Activated CD4-positive, alpha-beta memory T cell treated with anti-CD3 and anti-CD28 coated beads for 36 hours (primary cell): ENCODE results near the gene TRMT2A. TPM values are rescaled to one million over a fixed set of nuclear protein-coding genes. Genes with fewer than 3 reads are reported as not detected.
"Not testable (repeated sequence)": the region's sequence is repeated elsewhere in the genome, so short reads cannot be mapped to it uniquely, and the experiment has no call there.

Source experiments
- CTCF ChIA-PET: fragments of 350-600 bp; sonication (Branson Sonifier 250); formaldehyde crosslinking; loops from one replicate; lab custom pipeline; 2021; ENCODE audit warnings: antibody characterized with exemption, inconsistent platforms; lab: Charles Lee
- POLR2A ChIA-PET: fragments of 350-600 bp; sonication (Branson Sonifier 250); formaldehyde crosslinking; loops from one replicate; lab custom pipeline; 2021; ENCODE audit warnings: antibody characterized with exemption; lab: Charles Lee
- DNase-seq: peaks from one replicate; pipeline ENCODE4 v3.0.0-alpha.2; 2020
- H3K27ac Mint-ChIP-seq: one replicate; pipeline ENCODE4 v1.8.0; 2021; ENCODE audit warnings: mixed read lengths
- H3K27me3 Mint-ChIP-seq: one replicate; pipeline ENCODE4 v1.8.0; 2021; ENCODE audit warnings: mixed read lengths
- H3K36me3 Mint-ChIP-seq: one replicate; pipeline ENCODE4 v1.8.0; 2021; ENCODE audit warnings: mixed read lengths
- H3K4me1 Mint-ChIP-seq: one replicate; pipeline ENCODE4 v1.8.0; 2021; ENCODE audit warnings: low read depth, mixed read lengths
- H3K4me3 Mint-ChIP-seq: one replicate; pipeline ENCODE4 v1.8.0; 2021; ENCODE audit warnings: mild to moderate bottlenecking, mixed read lengths
- H3K9me3 Mint-ChIP-seq: one replicate; pipeline ENCODE4 v1.8.0; 2021; ENCODE audit warnings: mixed read lengths
- intact Hi-C: fragments of 100-400 bp; cut with micrococcal nuclease; formaldehyde crosslinking; loops from one replicate; pipeline ENCODE4 v1.15.1; 2023
- total RNA-seq, 2 experiments: library from RNA; stranded (reverse); gene quantifications; one replicate each; pipeline ENCODE4 v1.2.3, GENCODE V29; 2021

TRMT2A gene
- total RNA-seq, 2 experiments from 2014 or later, result 70.6 to 75.8 TPM

GRCh38 chr22:20080776-20081654 lies 36.0 kb downstream of the TRMT2A start:
- peak overlapping the region; percentile 87 for H3K4me3 Mint-ChIP-seq
- intact Hi-C loops, result loop anchor here (1.0 kb wide), 1 partner anchor 60 kb away; the partner anchor contains the start of gene TANGO2
- CTCF ChIA-PET, result interaction anchor here (1.7 kb wide), 1 partner anchor 10 kb away, joined by 5 read pairs; no protein-coding TSS in a partner anchor

DNA sequence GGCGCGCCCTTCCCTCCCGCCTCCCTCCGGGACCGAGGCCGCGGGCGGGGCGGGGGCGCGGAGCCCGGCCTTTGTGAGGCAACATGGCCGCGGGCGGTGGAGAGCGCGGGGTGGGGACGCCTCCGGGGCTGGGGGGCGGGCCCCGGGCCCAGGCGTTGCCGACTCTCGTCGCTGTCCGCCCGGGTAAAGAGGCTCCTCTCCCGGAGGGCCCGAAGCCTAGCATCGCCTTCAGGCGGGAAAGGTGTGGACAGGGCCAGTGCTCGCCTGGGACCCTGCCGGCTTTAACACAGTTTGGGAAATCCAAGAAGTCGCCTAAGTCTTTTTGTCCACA lies 36.6 kb downstream of the TRMT2A start:
- H3K4me1 Mint-ChIP-seq, result peaks cover 39% of the 10 kb centered on the region
- POLR2A ChIA-PET, result no interaction called here
- no peaks in the 10 kb centered on the region for H3K27me3 Mint-ChIP-seq
- H3K4me3 Mint-ChIP-seq, result peak overlapping the region; percentile 87
- H3K36me3 Mint-ChIP-seq, result peaks cover 3% of the 10 kb centered on the region
- DNase-seq, result peak; percentile 75
- H3K27ac Mint-ChIP-seq, result peak overlapping the region; percentile 79
- CTCF ChIA-PET, result no interaction called here
- no peaks in the 10 kb centered on the region for H3K9me3 Mint-ChIP-seq
- intact Hi-C loops, result loop anchor here (1.0 kb wide), 1 partner anchor 59 kb away; the partner anchor contains the start of gene TANGO2

More at GRCh38 chr22:20080776-20081654, 36.0 kb downstream of the TRMT2A start:
- peak; percentile 47 for DNase-seq
- H3K36me3 Mint-ChIP-seq, result peaks cover 8% of the 10 kb centered on the region
- H3K27me3 Mint-ChIP-seq, result no peaks in the 10 kb centered on the region
- H3K4me1 Mint-ChIP-seq, result peaks cover 40% of the 10 kb centered on the region
- no peaks in the 10 kb centered on the region for H3K9me3 Mint-ChIP-seq
- H3K27ac Mint-ChIP-seq, result peak overlapping the region; percentile 79
- POLR2A ChIA-PET, result interaction anchor here (1.0 kb wide), 1 partner anchor 15 kb away, joined by 3 read pairs; no protein-coding TSS in a partner anchor

DNA sequence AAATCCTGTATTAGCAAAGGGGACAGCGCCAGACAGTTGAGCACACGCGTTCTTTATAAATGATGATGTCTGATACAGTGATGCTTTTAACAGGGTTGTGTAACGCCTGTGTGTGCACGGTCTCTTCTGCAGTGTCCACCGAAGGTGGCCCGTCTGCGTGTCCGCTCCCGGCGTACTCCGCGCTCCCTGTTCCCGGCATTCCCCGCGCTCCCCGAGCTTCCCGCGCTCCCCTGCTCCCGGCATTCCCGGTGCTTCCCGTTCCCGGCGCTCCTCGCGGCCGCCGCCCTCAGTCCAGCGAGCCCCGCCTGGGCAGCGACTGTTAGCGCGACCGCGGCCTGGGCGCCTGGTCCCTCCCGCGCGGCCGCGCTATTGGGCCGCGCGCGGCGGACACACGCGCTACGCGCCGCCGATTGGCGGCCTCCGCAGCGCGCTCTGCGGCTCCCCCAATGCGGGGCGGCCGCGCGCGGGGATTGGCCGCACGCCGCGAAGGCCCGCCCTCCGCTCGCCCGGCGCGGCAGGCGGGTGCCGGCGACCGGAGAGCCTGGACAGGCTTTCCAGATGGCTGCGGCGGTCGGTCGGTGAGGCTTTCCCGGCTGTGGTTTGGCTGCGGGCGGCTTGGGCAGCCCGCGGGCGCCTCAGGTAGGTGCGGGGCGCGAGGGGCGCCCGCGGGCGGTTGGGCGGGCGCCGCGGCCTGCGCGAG lies 37.1 kb downstream of the TRMT2A start, which contains the start of gene DGCR8:
Gene DGCR8, plus strand, starts transcription at position 497 of the 700 bp plus-strand sequence. CDS start 5,723 bp downstream, outside the sequence.
- H3K27ac Mint-ChIP-seq, result peak within 1 kb of the TSS; percentile 79
- intact Hi-C loops, result loop anchor here (1.0 kb wide), 2 partner anchors 37 to 59 kb away; partner anchors contain the start of genes TANGO2 and TRMT2A
- peaks cover 37% of the 10 kb centered on the region for H3K4me1 Mint-ChIP-seq
- POLR2A ChIA-PET, result no interaction called here
- H3K4me3 Mint-ChIP-seq, result peak within 1 kb of the TSS; percentile 88
- CTCF ChIA-PET, result no interaction called here
- H3K36me3 Mint-ChIP-seq, result no peaks in the 10 kb centered on the region
- H3K27me3 Mint-ChIP-seq, result no peaks in the 10 kb centered on the region
- peak; percentile 75 for DNase-seq
- H3K9me3 Mint-ChIP-seq, result no peaks in the 10 kb centered on the region

- intact Hi-C loops, result no loop called here
These were observed 40.3 kb downstream of the TRMT2A start for GRCh38 chr22:20076627-20077172.

DNA sequence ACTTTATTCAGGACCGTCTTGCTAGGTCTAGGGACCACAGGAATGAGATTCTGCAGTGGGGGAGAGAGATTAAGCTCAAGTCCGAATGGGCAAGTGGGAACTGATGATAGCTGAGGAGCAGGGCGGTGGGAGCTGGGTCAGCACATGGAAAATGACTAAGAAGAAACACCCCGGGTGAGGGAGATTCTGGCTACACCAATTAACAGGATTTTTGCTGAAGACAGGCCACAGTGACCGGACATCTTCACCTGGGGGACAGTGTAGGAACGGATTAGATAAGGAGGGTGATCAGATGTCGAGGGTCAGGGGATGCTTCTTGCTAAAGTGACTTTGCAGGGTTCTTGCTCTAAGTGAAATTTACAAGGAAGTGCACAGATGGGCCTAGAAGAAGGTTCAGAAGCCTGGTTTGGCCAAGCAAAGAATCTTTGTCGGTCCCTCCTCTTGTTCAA lies 45.5 kb downstream of the TRMT2A start:
- H3K9me3 Mint-ChIP-seq, result no peaks in the 10 kb centered on the region
- DNase-seq, result no peak
- no peak overlapping the region for H3K4me3 Mint-ChIP-seq
- no peak overlapping the region for H3K27ac Mint-ChIP-seq
- CTCF ChIA-PET, result no interaction called here
- intact Hi-C loops, result loop anchor here (5.0 kb wide), 1 partner anchor 34 kb away; no protein-coding TSS in a partner anchor
- H3K36me3 Mint-ChIP-seq, result no peaks in the 10 kb centered on the region
- H3K27me3 Mint-ChIP-seq, result no peaks in the 10 kb centered on the region
- POLR2A ChIA-PET, result interaction anchor here (0.6 kb wide), 1 partner anchor 246 kb away, joined by 3 read pairs; no protein-coding TSS in a partner anchor
- no peaks in the 10 kb centered on the region for H3K4me1 Mint-ChIP-seq

More at GRCh38 chr22:20076627-20077172, 40.3 kb downstream of the TRMT2A start:
- CTCF ChIA-PET, result no interaction called here
- H3K27me3 Mint-ChIP-seq, result no peaks in the 10 kb centered on the region
- no peak overlapping the region for H3K4me3 Mint-ChIP-seq
- no peaks in the 10 kb centered on the region for H3K9me3 Mint-ChIP-seq
- DNase-seq, result no peak
- no peak overlapping the region for H3K27ac Mint-ChIP-seq
- H3K4me1 Mint-ChIP-seq, result peaks cover 10% of the 10 kb centered on the region
- H3K36me3 Mint-ChIP-seq, result no peaks in the 10 kb centered on the region
- POLR2A ChIA-PET, result no interaction called here

DNA sequence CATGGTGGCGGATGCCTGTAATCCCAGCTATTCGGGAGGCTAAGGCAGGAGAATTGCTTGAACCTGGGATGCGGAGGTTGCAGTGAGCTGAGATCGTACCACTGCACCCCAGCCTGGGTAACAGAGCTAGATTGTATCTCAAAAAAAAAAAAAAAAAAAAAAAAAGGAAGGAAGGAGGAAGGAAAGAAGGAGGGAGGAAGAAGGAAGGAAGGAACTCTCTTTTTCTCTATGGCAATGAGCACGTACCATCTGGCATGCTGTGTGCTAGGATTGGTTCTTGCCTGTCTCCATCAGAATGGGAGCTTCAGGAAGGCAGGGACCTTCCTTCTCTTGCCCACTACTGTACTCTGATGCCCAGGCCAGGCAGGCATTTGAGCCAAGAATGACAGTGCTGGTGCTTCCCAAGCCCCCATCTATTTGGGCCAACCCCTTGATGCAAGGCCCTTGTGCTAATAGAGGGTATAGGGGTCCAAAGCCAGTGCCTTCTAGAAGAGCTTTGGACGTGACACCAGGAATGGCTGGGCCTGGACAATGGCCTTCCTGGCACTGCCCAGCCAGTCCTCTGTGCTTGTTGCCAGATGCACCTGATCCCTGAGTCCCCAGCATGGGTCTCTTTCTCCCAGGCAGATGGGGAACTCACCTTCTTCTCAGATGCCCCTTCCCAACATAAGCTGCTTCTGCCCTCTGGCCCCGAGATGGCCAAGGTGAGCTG lies 47.5 kb downstream of the TRMT2A start:
- H3K36me3 Mint-ChIP-seq, result no peaks in the 10 kb centered on the region
- POLR2A ChIA-PET, result no interaction called here
- H3K9me3 Mint-ChIP-seq, result no peaks in the 10 kb centered on the region
- intact Hi-C loops, result loop anchor here (5.0 kb wide), 1 partner anchor 32 kb away; no protein-coding TSS in a partner anchor
- CTCF ChIA-PET, result interaction anchor here (0.6 kb wide), 1 partner anchor 388 kb away, joined by 5 read pairs; no protein-coding TSS in a partner anchor
- no peak overlapping the region for H3K4me3 Mint-ChIP-seq
- DNase-seq, result no peak
- no peaks in the 10 kb centered on the region for H3K27me3 Mint-ChIP-seq
- H3K4me1 Mint-ChIP-seq, result no peaks in the 10 kb centered on the region
- no peak overlapping the region for H3K27ac Mint-ChIP-seq

- no peak for DNase-seq
- Mint-ChIP-seq H3K36me3 (no peaks in the 10 kb centered on the region), H3K27ac (no peak overlapping the region), H3K27me3 (no peaks in the 10 kb centered on the region), H3K4me3 (no peak overlapping the region), H3K4me1 (no peaks in the 10 kb centered on the region), H3K9me3 (no peaks in the 10 kb centered on the region)
- intact Hi-C loops, result no loop called here
- ChIA-PET POLR2A (no interaction called here), CTCF (interaction anchor here (0.6 kb wide), 1 partner anchor 387 kb away, joined by 5 read pairs; no protein-coding TSS in a partner anchor)
These were observed 48.4 kb downstream of the TRMT2A start for GRCh38 chr22:20068640-20069039.

DNA sequence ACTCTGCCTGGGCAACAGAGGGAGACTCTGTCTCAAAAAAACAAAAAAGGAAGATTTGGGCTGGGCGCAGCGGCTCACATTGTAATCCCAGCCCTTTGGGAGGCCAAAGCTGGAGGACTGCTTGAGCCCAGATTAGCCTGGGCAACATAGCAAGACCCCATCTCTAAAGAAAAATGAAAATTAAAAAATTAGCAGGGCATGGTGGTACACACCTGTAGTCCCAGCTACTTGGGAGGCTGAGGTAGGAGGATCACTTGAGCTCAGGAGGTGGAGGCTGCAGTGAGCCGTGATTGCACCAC lies 49.7 kb downstream of the TRMT2A start:
- H3K36me3 Mint-ChIP-seq, POLR2A ChIA-PET, DNase-seq, H3K4me3 Mint-ChIP-seq, H3K27ac Mint-ChIP-seq, intact Hi-C loops, H3K4me1 Mint-ChIP-seq, CTCF ChIA-PET, H3K9me3 Mint-ChIP-seq, H3K27me3 Mint-ChIP-seq: not testable (repeated sequence)

- no peak for DNase-seq
- Mint-ChIP-seq H3K36me3 (peaks cover 4% of the 10 kb centered on the region), H3K27me3 (no peaks in the 10 kb centered on the region), H3K27ac (no peak overlapping the region), H3K9me3 (no peaks in the 10 kb centered on the region), H3K4me3 (no peak overlapping the region), H3K4me1 (no peaks in the 10 kb centered on the region)
- intact Hi-C loops, result no loop called here
- ChIA-PET POLR2A (no interaction called here), CTCF (no interaction called here)
These were observed 50.2 kb downstream of the TRMT2A start for GRCh38 chr22:20066617-20067383.

GRCh38 chr22:20065896-20066616 lies 51.0 kb downstream of the TRMT2A start:
- no peaks in the 10 kb centered on the region for H3K9me3 Mint-ChIP-seq
- no peak overlapping the region for H3K27ac Mint-ChIP-seq
- ChIA-PET POLR2A (no interaction called here), CTCF (no interaction called here)
- no peak for DNase-seq
- no peak overlapping the region for H3K4me3 Mint-ChIP-seq
- H3K4me1 Mint-ChIP-seq, result no peaks in the 10 kb centered on the region
- peaks cover 6% of the 10 kb centered on the region for H3K36me3 Mint-ChIP-seq
- intact Hi-C loops, result no loop called here
- H3K27me3 Mint-ChIP-seq, result no peaks in the 10 kb centered on the region
